ENCODE results near the gene ZFP1.

The ZFP1 gene

DNA sequence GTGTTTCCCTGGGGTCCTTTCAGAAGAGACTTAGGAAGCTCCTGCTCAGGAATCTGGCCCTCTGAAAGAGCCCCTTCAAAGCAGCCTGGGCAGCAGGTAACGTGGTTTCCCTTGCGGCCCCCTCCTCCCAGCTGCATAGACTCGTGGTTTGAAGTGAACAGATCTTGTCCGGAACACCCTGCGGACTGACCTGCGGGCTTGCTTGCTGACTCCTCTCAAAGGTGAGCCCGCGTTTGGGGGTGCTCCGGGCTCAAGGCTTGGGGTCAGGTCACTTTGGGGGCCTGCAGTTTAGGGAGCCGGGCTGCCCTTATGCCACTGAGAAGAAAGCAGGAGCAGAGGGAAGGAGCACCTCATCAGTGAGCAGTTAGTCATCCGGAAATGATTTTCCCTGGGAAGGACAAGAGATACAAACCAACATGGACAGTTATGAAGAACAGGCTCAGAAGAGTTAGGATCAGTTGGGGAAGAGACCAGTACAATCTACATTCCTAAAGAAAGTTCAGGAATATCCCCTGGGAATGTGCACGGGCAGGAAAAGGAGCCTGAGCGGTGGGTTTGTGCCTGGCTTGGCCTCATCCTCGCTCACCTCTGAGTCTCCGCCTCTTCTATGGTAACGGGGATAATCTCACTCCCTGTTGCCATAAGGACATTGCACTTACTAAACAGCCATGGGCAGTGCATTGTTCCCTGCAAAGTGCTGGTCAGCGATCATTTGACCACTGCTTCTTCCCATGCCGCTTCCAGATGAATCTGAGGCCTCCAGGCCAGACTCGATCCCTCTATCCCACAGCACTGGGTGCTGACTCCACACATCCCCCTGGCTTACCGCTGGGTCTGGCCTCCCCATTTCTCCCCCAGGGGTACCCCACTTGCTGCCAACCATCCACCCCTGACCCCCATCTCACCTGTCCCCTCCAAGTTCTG is 41.7 kb upstream of the ZFP1 start:
- no peak for DNase-seq (ENCODE audit: low read depth, low spot score)
- WGBS (ENCODE audit: insufficient coverage, insufficient read length) = no CpG with 5 or more reads among the region's 20 CpGs
- Histone ChIP-seq H3K27me3 (ENCODE audit: control insufficient read depth, insufficient read depth, low read length) (no peaks in the 10 kb centered on the region), H3K27ac (ENCODE audit: low read length) (no peak overlapping the region), H3K36me3 (ENCODE audit: control insufficient read depth, insufficient read depth, low read length) (0 out of 2 replicates have a peak, but pooled peaks cover 2% of the 10 kb centered on the region), H3K4me3 (ENCODE audit: low read length) (no peak overlapping the region), H3K4me1 (ENCODE audit: control insufficient read depth, insufficient read depth, low read length) (peaks cover 6% of the 10 kb centered on the region), H3K9me3 (ENCODE audit: control insufficient read depth, insufficient read depth, low read length) (no peaks in the 10 kb centered on the region)

DNA sequence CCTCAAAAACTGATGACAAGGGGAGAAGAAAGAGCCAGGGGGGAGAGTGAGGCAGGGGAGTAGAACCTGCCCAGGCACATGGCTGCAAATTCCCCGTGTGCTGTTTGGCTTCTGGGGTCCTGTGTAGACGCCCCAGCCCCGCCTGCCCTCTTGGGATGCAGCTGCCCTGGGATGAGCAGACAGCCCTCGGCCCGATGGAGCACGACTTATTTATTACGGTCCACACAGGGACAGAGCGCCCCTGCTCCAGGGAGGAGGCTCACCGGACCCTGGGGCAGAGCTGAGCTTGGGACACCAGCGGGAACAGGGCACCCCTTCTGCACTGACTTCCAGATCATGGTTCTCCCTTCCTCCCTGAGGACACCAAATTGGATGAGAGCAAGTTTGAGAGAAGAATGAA is 40.8 kb upstream of the ZFP1 start:
- no CpG with 5 or more reads among the region's 10 CpGs for WGBS (ENCODE audit: insufficient coverage, insufficient read length)
- DNase-seq (ENCODE audit: low read depth, low spot score) = no peak
- Histone ChIP-seq H3K4me1 (ENCODE audit: control insufficient read depth, insufficient read depth, low read length) (peaks cover 6% of the 10 kb centered on the region), H3K4me3 (ENCODE audit: low read length) (no peak overlapping the region), H3K9me3 (ENCODE audit: control insufficient read depth, insufficient read depth, low read length) (no peaks in the 10 kb centered on the region), H3K27ac (ENCODE audit: low read length) (no peak overlapping the region), H3K36me3 (ENCODE audit: control insufficient read depth, insufficient read depth, low read length) (0 out of 2 replicates have a peak, but pooled peaks cover 2% of the 10 kb centered on the region), H3K27me3 (ENCODE audit: control insufficient read depth, insufficient read depth, low read length) (no peaks in the 10 kb centered on the region)

GRCh38 chr16:75108792-75109731 is 39.3 kb upstream of the ZFP1 start:
- Histone ChIP-seq H3K9me3 (ENCODE audit: control insufficient read depth, insufficient read depth, low read length) (no peaks in the 10 kb centered on the region), H3K4me3 (ENCODE audit: low read length) (no peak overlapping the region), H3K27ac (ENCODE audit: low read length) (no peak overlapping the region), H3K27me3 (ENCODE audit: control insufficient read depth, insufficient read depth, low read length) (no peaks in the 10 kb centered on the region), H3K36me3 (ENCODE audit: control insufficient read depth, insufficient read depth, low read length) (peaks cover 8% of the 10 kb centered on the region; the same call in 1 of the 2 replicates), H3K4me1 (ENCODE audit: control insufficient read depth, insufficient read depth, low read length) (peaks cover 12% of the 10 kb centered on the region)
- no CpG with 5 or more reads among the region's 27 CpGs for WGBS (ENCODE audit: insufficient coverage, insufficient read length)
- no peak for DNase-seq (ENCODE audit: low read depth, low spot score)

DNA sequence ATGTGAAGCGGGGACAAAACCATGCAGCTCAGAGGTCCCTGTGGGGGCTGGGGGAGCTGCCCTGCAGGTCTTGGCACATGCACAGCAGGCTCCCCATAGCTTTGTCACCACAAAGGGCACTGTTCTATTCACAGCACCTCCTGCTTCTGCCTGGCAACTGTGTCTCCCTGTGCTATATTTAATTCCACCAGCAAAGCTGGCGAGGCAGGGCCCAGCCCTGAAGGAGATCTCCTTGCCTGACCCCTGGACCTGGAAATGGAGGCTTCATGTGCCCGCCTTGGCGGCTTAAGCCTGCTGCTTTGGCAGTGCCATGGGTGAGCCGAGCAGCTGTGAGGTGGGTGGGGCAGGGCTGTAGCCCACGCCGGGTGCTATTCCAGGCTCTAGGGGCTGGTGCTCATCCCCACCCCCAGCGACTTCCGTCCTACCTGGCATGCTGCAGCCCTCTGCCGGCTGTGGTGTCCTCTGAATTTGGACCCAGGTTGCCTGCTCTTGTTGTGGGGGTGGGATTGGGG is 38.5 kb upstream of the ZFP1 start:
- no CpG with 5 or more reads among the region's 10 CpGs for WGBS (ENCODE audit: insufficient coverage, insufficient read length)
- Histone ChIP-seq H3K4me3 (ENCODE audit: low read length) (no peak overlapping the region), H3K9me3 (ENCODE audit: control insufficient read depth, insufficient read depth, low read length) (no peaks in the 10 kb centered on the region), H3K27ac (ENCODE audit: low read length) (no peak overlapping the region), H3K27me3 (ENCODE audit: control insufficient read depth, insufficient read depth, low read length) (no peaks in the 10 kb centered on the region), H3K36me3 (ENCODE audit: control insufficient read depth, insufficient read depth, low read length) (peaks cover 8% of the 10 kb centered on the region; the same call in 1 of the 2 replicates), H3K4me1 (ENCODE audit: control insufficient read depth, insufficient read depth, low read length) (peaks cover 12% of the 10 kb centered on the region)
- no peak for DNase-seq (ENCODE audit: low read depth, low spot score)

DNA sequence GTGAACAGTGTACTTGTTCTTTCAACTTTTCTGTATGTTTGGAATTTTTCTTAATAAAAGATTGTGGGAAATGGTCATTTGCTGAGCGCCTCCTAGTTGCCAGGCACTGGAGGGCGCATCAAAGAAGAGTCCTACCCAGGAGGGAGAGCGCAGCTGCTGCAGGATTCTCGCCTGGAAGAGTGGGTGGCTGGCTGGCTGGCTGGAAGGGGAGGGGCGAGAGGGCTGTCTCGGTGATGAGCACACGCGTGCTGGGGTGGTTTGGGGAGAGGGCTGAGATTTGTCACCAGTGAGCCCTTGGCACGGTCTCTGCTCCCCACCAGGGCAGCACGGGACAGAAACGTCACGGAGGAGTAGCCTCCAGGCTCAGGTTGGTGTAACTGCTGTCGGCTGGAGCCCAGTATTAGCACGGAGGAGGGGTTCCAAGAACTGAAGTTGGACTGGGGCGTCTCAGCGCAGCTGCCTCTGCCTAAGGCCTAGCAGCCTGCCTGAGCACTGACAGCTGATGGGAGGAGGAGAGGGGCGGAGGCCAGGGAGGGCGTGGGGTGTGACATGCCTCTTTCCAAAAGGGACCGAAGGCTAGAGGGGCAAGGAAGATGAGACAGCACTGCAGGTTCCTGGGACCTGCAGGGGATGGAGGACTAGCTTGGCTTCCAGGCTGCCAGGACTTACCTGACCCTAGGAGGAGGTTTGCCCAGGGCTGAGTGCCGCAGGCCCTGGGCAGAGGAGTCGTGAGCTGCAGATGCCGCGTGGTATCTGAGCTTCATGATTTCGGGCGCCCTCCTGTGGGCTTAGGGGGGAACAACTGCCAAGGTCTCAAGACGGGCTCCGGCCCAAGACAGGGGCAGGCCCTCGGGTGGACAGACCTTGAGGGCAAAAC is 37.4 kb upstream of the ZFP1 start:
- H3K27me3 ChIP-seq (ENCODE audit: control insufficient read depth, insufficient read depth, low read length) = no peaks in the 10 kb centered on the region
- no peak overlapping the region for H3K27ac ChIP-seq (ENCODE audit: low read length)
- peaks cover 12% of the 10 kb centered on the region for H3K4me1 ChIP-seq (ENCODE audit: control insufficient read depth, insufficient read depth, low read length)
- H3K9me3 ChIP-seq (ENCODE audit: control insufficient read depth, insufficient read depth, low read length) = no peaks in the 10 kb centered on the region
- peak; percentile 75 for DNase-seq (ENCODE audit: low read depth, low spot score)
- no CpG with 5 or more reads among the region's 28 CpGs for WGBS (ENCODE audit: insufficient coverage, insufficient read length)
- no peak overlapping the region for H3K4me3 ChIP-seq (ENCODE audit: low read length)
- H3K36me3 ChIP-seq (ENCODE audit: control insufficient read depth, insufficient read depth, low read length) = peaks cover 8% of the 10 kb centered on the region; the same call in 1 of the 2 replicates

DNA sequence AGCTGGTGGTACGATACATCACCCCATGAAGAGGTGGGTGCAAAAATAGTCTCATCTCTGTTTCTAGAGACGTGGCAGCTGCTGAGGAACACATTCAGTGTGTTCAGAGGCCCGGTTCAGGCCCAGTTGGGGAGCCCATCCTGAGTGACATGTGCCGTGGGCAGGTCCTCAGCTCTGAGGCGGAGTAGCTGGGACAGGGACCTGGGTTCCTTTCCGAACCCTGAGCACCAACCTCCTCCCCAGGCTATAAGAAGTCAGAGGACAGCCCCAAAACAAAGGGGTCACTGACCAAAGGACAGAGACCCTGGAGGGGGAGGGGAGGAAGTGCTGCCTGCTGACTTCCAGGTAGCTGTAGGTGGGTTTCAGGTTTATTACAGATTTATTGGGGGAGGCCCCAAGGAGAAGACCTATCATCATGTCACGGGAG is 36.8 kb upstream of the ZFP1 start:
- no peak overlapping the region for H3K4me3 ChIP-seq (ENCODE audit: low read length)
- H3K27ac ChIP-seq (ENCODE audit: low read length) = no peak overlapping the region
- H3K27me3 ChIP-seq (ENCODE audit: control insufficient read depth, insufficient read depth, low read length) = no peaks in the 10 kb centered on the region
- no peak for DNase-seq (ENCODE audit: low read depth, low spot score)
- H3K36me3 ChIP-seq (ENCODE audit: control insufficient read depth, insufficient read depth, low read length) = peaks cover 8% of the 10 kb centered on the region; the same call in 1 of the 2 replicates
- no CpG with 5 or more reads among the region's 7 CpGs for WGBS (ENCODE audit: insufficient coverage, insufficient read length)
- peaks cover 12% of the 10 kb centered on the region for H3K4me1 ChIP-seq (ENCODE audit: control insufficient read depth, insufficient read depth, low read length)
- no peaks in the 10 kb centered on the region for H3K9me3 ChIP-seq (ENCODE audit: control insufficient read depth, insufficient read depth, low read length)

DNA sequence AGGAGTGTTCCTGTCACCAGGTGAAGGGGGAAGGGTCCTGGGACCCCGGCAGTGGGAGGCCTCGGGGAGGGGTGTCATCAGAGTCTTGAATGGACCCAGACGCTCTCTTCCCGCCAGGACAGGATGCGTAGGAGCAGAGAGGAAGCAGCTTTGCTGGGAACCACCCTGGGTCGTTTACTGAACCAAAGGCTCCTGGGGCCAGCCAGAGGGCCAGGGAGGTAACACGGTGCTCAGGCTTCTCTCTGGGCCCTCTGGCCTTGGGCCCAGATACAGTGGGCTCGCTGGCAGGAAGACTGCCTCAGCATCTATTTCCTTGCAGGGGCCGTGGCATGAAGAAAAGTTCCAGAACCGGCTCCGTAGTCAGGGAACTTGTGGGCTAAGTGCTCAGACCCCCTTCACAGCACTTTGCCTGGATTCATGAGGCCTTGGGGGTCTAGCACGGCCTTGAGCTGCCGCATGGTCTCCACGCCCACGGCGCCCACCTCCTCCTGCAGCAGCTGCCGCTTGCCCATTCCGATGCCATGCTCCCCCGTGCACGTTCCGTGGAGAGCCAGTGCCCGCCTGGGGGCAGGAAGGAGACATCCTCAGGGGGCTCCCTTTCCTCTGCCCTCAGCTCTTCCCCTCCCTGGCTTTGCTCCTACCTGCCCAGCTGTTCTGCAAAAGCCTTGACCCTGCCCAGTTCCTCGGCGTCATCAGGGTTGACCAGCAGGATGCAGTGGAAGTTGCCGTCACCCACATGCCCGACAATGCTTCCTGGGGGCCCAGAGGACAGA is 36.2 kb upstream of the ZFP1 start:
- Histone ChIP-seq H3K9me3 (ENCODE audit: control insufficient read depth, insufficient read depth, low read length) (no peaks in the 10 kb centered on the region), H3K36me3 (ENCODE audit: control insufficient read depth, insufficient read depth, low read length) (peaks cover 8% of the 10 kb centered on the region; the same call in 1 of the 2 replicates), H3K27ac (ENCODE audit: low read length) (no peak overlapping the region), H3K27me3 (ENCODE audit: control insufficient read depth, insufficient read depth, low read length) (no peaks in the 10 kb centered on the region), H3K4me1 (ENCODE audit: control insufficient read depth, insufficient read depth, low read length) (peaks cover 12% of the 10 kb centered on the region), H3K4me3 (ENCODE audit: low read length) (no peak overlapping the region)
- no CpG with 5 or more reads among the region's 26 CpGs for WGBS (ENCODE audit: insufficient coverage, insufficient read length)
- no peak for DNase-seq (ENCODE audit: low read depth, low spot score)

GRCh38 chr16:75112734-75113491 is 35.4 kb upstream of the ZFP1 start:
- H3K4me1 ChIP-seq (ENCODE audit: control insufficient read depth, insufficient read depth, low read length) = peaks cover 12% of the 10 kb centered on the region
- H3K27ac ChIP-seq (ENCODE audit: low read length) = no peak overlapping the region
- H3K36me3 ChIP-seq (ENCODE audit: control insufficient read depth, insufficient read depth, low read length) = peaks cover 5% of the 10 kb centered on the region; the same call in 1 of the 2 replicates
- H3K9me3 ChIP-seq (ENCODE audit: control insufficient read depth, insufficient read depth, low read length) = no peaks in the 10 kb centered on the region
- DNase-seq (ENCODE audit: low read depth, low spot score) = no peak
- WGBS (ENCODE audit: insufficient coverage, insufficient read length) = no CpG with 5 or more reads among the region's 14 CpGs
- no peak overlapping the region for H3K4me3 ChIP-seq (ENCODE audit: low read length)
- H3K27me3 ChIP-seq (ENCODE audit: control insufficient read depth, insufficient read depth, low read length) = no peaks in the 10 kb centered on the region

Measured in iPS DF 6.9 (cell line).